H1 (cell line): ENCODE measurements around the gene PEX5L.

Experiments used
- CEBPB ChIP-seq: IDR thresholded peaks from 2 replicates; pipeline ENCODE4 v1.6.1; 2012; ENCODE audit warnings: low read depth, low read length
- EGR1 ChIP-seq: IDR thresholded peaks from 2 replicates; pipeline ENCODE4 v1.6.1; 2011; ENCODE audit warnings: low read depth, low read length, borderline replicate concordance
- NANOG ChIP-seq: IDR thresholded peaks from 2 replicates; pipeline ENCODE4 v1.6.1; 2011; ENCODE audit warnings: low read length, low read depth, mild to moderate bottlenecking, inconsistent platforms; ENCODE audit not compliant: insufficient read depth, poor library complexity, severe bottlenecking

GRCh38 chr3:180040966-180041365, 4.2 kb upstream of the PEX5L start:
- TF ChIP-seq NANOG (no peak), CEBPB (no peak), EGR1 (no peak)
